GM23338 (cell line): ENCODE data around the gene STX7.

Experiments used
- EZH2 ChIP-seq: fragments of 200-600 bp; sonication (generic); IDR thresholded peaks from one replicate; pipeline ENCODE4 v1.8.0; 2017; ENCODE audit warnings: antibody characterized with exemption, mild to moderate bottlenecking, low read depth; ENCODE audit not compliant: unreplicated experiment
- EZH2phosphoT487 ChIP-seq: fragments of 200-600 bp; sonication (generic); IDR thresholded peaks from one replicate; pipeline ENCODE4 v1.8.1; 2018; ENCODE audit warnings: antibody characterized with exemption; ENCODE audit not compliant: unreplicated experiment
- JUNB ChIP-seq: IDR thresholded peaks from one replicate; pipeline ENCODE4 v1.6.1; 2016; ENCODE audit warnings: antibody characterized with exemption; ENCODE audit not compliant: unreplicated experiment
- NANOG ChIP-seq: IDR thresholded peaks from 2 replicates; pipeline ENCODE4 v1.6.1; 2016; ENCODE audit warnings: antibody characterized with exemption, borderline replicate concordance
- POLR2AphosphoS5 ChIP-seq: IDR thresholded peaks from 2 replicates; pipeline ENCODE4 v1.6.1; 2016; ENCODE audit warnings: antibody characterized with exemption, low read depth
- STAT1 ChIP-seq: IDR thresholded peaks from one replicate; pipeline ENCODE4 v1.6.1; 2016; ENCODE audit warnings: antibody characterized with exemption; ENCODE audit not compliant: unreplicated experiment
- ZNF114 ChIP-seq: fragments of 250-450 bp; sonication (Bioruptor Pico); IDR thresholded peaks from 2 replicates; pipeline ENCODE4 v1.5.0; 2020; ENCODE audit warnings: mild to moderate bottlenecking, moderate library complexity
- TF ChIP-seq, protein P1 (sequence below), 2 experiments: fragments of 200-600 bp in 1 of 2; sonication (generic) in 1 of 2; conservative IDR thresholded peaks; 2 replicates each; pipeline versions ENCODE4 v1.5.1 to v1.6.1; 2016 to 2017; ENCODE audit warnings: antibody characterized with exemption in 2 of 2, low read depth in 2 of 2, mild to moderate bottlenecking in 2 of 2, moderate library complexity in 1 of 2
- TF ChIP-seq, protein P2 (sequence below): IDR thresholded peaks from one replicate; pipeline ENCODE4 v1.6.1; 2018; ENCODE audit warnings: antibody characterized with exemption; ENCODE audit not compliant: unreplicated experiment

DNA sequence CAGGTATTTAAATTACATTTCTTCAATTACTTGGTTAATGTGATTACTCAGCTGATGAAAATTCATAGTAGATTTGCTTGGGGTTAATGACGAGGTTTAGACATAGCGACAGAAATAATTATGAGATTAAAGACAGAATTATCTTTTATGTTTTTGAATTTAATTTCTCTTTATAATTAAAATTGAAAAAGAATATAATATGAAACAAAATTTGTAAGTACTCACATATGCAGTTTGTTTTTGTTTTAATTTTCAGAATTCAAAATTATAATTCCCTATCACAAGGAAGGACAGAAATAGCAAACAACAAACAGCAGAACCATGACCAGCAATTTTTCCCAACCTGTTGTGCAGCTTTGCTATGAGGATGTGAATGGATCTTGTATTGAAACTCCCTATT is 39.5 kb upstream of the STX7 start, which contains the start of gene TAAR8:
- TF ChIP-seq POLR2AphosphoS5 = no peak
- TF ChIP-seq, protein P1, sequence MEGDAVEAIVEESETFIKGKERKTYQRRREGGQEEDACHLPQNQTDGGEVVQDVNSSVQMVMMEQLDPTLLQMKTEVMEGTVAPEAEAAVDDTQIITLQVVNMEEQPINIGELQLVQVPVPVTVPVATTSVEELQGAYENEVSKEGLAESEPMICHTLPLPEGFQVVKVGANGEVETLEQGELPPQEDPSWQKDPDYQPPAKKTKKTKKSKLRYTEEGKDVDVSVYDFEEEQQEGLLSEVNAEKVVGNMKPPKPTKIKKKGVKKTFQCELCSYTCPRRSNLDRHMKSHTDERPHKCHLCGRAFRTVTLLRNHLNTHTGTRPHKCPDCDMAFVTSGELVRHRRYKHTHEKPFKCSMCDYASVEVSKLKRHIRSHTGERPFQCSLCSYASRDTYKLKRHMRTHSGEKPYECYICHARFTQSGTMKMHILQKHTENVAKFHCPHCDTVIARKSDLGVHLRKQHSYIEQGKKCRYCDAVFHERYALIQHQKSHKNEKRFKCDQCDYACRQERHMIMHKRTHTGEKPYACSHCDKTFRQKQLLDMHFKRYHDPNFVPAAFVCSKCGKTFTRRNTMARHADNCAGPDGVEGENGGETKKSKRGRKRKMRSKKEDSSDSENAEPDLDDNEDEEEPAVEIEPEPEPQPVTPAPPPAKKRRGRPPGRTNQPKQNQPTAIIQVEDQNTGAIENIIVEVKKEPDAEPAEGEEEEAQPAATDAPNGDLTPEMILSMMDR (conservative IDR thresholded peaks at IDR 0.05; ENCODE audit: low read depth in 2 of 2) = no peak
- TF ChIP-seq NANOG = no peak
- TF ChIP-seq EZH2phosphoT487 = no peak
- no peak for TF ChIP-seq ZNF114 (CRISPR knock-in tag)
- TF ChIP-seq EZH2 = no peak
- TF ChIP-seq, protein P2, sequence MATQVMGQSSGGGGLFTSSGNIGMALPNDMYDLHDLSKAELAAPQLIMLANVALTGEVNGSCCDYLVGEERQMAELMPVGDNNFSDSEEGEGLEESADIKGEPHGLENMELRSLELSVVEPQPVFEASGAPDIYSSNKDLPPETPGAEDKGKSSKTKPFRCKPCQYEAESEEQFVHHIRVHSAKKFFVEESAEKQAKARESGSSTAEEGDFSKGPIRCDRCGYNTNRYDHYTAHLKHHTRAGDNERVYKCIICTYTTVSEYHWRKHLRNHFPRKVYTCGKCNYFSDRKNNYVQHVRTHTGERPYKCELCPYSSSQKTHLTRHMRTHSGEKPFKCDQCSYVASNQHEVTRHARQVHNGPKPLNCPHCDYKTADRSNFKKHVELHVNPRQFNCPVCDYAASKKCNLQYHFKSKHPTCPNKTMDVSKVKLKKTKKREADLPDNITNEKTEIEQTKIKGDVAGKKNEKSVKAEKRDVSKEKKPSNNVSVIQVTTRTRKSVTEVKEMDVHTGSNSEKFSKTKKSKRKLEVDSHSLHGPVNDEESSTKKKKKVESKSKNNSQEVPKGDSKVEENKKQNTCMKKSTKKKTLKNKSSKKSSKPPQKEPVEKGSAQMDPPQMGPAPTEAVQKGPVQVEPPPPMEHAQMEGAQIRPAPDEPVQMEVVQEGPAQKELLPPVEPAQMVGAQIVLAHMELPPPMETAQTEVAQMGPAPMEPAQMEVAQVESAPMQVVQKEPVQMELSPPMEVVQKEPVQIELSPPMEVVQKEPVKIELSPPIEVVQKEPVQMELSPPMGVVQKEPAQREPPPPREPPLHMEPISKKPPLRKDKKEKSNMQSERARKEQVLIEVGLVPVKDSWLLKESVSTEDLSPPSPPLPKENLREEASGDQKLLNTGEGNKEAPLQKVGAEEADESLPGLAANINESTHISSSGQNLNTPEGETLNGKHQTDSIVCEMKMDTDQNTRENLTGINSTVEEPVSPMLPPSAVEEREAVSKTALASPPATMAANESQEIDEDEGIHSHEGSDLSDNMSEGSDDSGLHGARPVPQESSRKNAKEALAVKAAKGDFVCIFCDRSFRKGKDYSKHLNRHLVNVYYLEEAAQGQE = no peak
- no peak for TF ChIP-seq STAT1
- TF ChIP-seq JUNB = no peak
